Myocyte (in vitro differentiated cells): Measurements from ENCODE around the gene AKR1C1. TPM values are rescaled to one million over a fixed set of nuclear protein-coding genes. Genes with fewer than 3 reads are reported as not detected.
"Not testable (repeated sequence)": the region's sequence is repeated elsewhere in the genome, so short reads cannot be mapped to it uniquely, and the experiment has no call there.

Source experiments
- DNase-seq: peaks from one replicate; pipeline ENCODE4 v3.0.0-alpha.2; 2012; ENCODE audit warnings: low read depth
- total RNA-seq: library from RNA; depleted of rRNA; stranded (reverse); fragments of >200 nt; gene quantifications from 2 replicates; pipeline ENCODE4 v1.2.3, GENCODE V29; 2014

AKR1C1 gene
- total RNA-seq, 1 donor from 2014 or later, result 38.1 TPM

- no peak for DNase-seq
These were observed 16.1 kb upstream of the AKR1C1 start for GRCh38 chr10:4947039-4947634.

GRCh38 chr10:4947635-4948596, 15.3 kb upstream of the AKR1C1 start:
- peak; percentile 69 for DNase-seq

GRCh38 chr10:4951512-4952162, 11.6 kb upstream of the AKR1C1 start:
- DNase-seq, result not testable (repeated sequence)

- no peak for DNase-seq
These were observed 9.8 kb upstream of the AKR1C1 start for GRCh38 chr10:4953405-4953804.

- DNase-seq, result not testable (repeated sequence)
These were observed 7.1 kb upstream of the AKR1C1 start for GRCh38 chr10:4956088-4956487.

- DNase-seq, result not testable (repeated sequence)
These were observed 6.1 kb upstream of the AKR1C1 start for GRCh38 chr10:4956955-4957645.

GRCh38 chr10:4961558-4961957, 1.7 kb upstream of the AKR1C1 start:
- not testable (repeated sequence) for DNase-seq

GRCh38 chr10:4962308-4962707, 907 bp upstream of the AKR1C1 start:
- DNase-seq, result not testable (repeated sequence)

- DNase-seq, result not testable (repeated sequence)
These were observed 570 bp downstream of the AKR1C1 start for GRCh38 chr10:4963815-4964154.

- DNase-seq, result not testable (repeated sequence)
These were observed 2.5 kb downstream of the AKR1C1 start for GRCh38 chr10:4965763-4966162.

- DNase-seq, result not testable (repeated sequence)
These were observed 4.0 kb downstream of the AKR1C1 start for GRCh38 chr10:4967189-4967588.

- not testable (repeated sequence) for DNase-seq
These were observed 6.1 kb downstream of the AKR1C1 start for GRCh38 chr10:4969289-4969688.

- not testable (repeated sequence) for DNase-seq
These were observed 7.1 kb downstream of the AKR1C1 start for GRCh38 chr10:4970362-4970761.

GRCh38 chr10:4972369-4973142, 9.3 kb downstream of the AKR1C1 start:
- DNase-seq, result not testable (repeated sequence)

GRCh38 chr10:4973294-4973693, 10.1 kb downstream of the AKR1C1 start:
- DNase-seq, result not testable (repeated sequence)

- not testable (repeated sequence) for DNase-seq
These were observed 11.2 kb downstream of the AKR1C1 start for GRCh38 chr10:4974400-4974799.

GRCh38 chr10:4977025-4977424, 13.8 kb downstream of the AKR1C1 start:
- no peak for DNase-seq

- no peak for DNase-seq
These were observed 15.7 kb downstream of the AKR1C1 start for GRCh38 chr10:4978870-4979269.

GRCh38 chr10:4980793-4981192, 17.6 kb downstream of the AKR1C1 start:
- DNase-seq, result no peak

- DNase-seq, result peak; percentile 78
These were observed 18.7 kb downstream of the AKR1C1 start for GRCh38 chr10:4981722-4982471.
